ENCODE data around the gene STMN1.

- TF ChIP-seq CTCF (IDR thresholded peaks at IDR 0.05; ENCODE audit: poor library complexity, severe bottlenecking) (no peak), REST (IDR thresholded peaks at IDR 0.05; ENCODE audit: borderline replicate concordance) (no peak), TAF1 (IDR thresholded peaks at IDR 0.05; ENCODE audit: low read depth) (no peak), EP300 (conservative IDR thresholded peaks at IDR 0.05; ENCODE audit: poor library complexity, severe bottlenecking) (no peak), EZH2 (IDR thresholded peaks at IDR 0.05; ENCODE audit: borderline replicate concordance, insufficient read depth, low read length, poor library complexity, severe bottlenecking) (no peak), POLR2AphosphoS5 (IDR thresholded peaks at IDR 0.05) (no peak), SMC3 (conservative IDR thresholded peaks at IDR 0.05; ENCODE audit: poor library complexity) (no peak), MXI1 (conservative IDR thresholded peaks at IDR 0.05; ENCODE audit: poor library complexity, severe bottlenecking) (no peak)
These were observed 17.7 kb downstream of the STMN1 start for GRCh38 chr1:25888426-25888987.
